C4-2B (cell line): ENCODE measurements around the gene NOX5.

Experiments
- ZFX ChIP-seq: fragments of 450-650 bp; IDR thresholded peaks from 2 replicates; pipeline ENCODE4 v1.6.1; 2017
- TF ChIP-seq, protein P1 (sequence below): fragments of 450-650 bp; conservative IDR thresholded peaks from 2 replicates; pipeline ENCODE4 v1.5.1; 2017; ENCODE audit warnings: mild to moderate bottlenecking

DNA sequence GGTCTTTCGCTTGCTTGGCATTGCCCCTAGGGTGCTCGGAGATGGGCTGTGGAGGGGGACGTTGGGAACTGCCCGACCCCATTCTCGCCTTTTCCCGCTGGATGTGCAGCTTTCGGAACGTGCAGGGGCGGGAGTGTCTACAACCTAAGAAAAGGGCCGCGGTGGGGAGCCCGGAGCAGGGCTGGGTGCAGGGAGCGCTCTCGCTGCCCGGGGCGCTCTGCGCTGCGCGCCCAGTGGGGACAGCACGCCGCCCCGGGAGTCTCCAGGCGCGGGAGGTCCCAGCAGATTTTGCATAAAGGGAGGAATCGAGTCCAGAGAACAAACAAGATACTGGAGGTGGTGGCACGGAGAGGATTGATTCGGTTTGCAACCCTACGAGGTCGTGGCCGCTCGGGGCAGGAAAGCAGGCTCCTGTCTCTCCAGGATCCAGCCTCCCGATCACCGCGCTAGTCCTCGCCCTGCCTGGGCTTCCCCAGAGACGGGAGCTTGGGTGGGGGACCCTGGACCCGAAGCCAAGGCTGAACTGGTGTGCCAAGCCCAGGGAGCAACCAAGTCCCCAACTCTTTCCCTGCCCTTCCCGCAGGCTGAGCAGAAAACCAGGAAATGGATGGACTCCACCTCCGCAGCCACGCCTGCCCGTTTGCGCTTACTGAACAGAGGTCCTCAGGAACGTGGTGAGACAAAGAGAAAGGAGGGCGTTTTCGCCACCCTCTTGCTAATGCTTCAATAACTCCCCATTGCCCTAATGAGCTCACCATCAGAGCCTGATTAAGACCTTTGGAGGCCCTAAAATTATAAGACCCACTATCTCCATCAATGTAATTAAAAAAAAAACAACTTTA, 59.7 kb downstream of the NOX5 start:
- TF ChIP-seq, protein P1, sequence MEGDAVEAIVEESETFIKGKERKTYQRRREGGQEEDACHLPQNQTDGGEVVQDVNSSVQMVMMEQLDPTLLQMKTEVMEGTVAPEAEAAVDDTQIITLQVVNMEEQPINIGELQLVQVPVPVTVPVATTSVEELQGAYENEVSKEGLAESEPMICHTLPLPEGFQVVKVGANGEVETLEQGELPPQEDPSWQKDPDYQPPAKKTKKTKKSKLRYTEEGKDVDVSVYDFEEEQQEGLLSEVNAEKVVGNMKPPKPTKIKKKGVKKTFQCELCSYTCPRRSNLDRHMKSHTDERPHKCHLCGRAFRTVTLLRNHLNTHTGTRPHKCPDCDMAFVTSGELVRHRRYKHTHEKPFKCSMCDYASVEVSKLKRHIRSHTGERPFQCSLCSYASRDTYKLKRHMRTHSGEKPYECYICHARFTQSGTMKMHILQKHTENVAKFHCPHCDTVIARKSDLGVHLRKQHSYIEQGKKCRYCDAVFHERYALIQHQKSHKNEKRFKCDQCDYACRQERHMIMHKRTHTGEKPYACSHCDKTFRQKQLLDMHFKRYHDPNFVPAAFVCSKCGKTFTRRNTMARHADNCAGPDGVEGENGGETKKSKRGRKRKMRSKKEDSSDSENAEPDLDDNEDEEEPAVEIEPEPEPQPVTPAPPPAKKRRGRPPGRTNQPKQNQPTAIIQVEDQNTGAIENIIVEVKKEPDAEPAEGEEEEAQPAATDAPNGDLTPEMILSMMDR, result no peak; the same call in 1 of the 2 replicates
- TF ChIP-seq ZFX, result no peak
